ENCODE results near the gene TULP3.

The TULP3 gene

GRCh38 chr12:2925322-2925995 is 34.8 kb downstream of the TULP3 start:
- Histone ChIP-seq H3K9ac (ENCODE audit: low read depth, low read length) (no peak overlapping the region), H3K9me3 (ENCODE audit: control insufficient read depth, insufficient read depth, low read length) (no peaks in the 10 kb centered on the region), H3K4me1 (ENCODE audit: insufficient read depth, low read length) (peaks cover 16% of the 10 kb centered on the region), H3K36me3 (ENCODE audit: insufficient read depth, low read length) (peaks cover 9% of the 10 kb centered on the region)

- no peaks in the 10 kb centered on the region; the same call in 1 of the 2 replicates for H3K36me3 ChIP-seq (ENCODE audit: insufficient read depth, low read length)
Observed at GRCh38 chr12:2930865-2931264, 40.2 kb downstream of the TULP3 start.

GRCh38 chr12:2933586-2933985 is 42.9 kb downstream of the TULP3 start:
- Histone ChIP-seq H3K9me3 (ENCODE audit: control insufficient read depth, insufficient read depth, low read length) (no peaks in the 10 kb centered on the region), H3K9ac (ENCODE audit: low read depth, low read length) (no peak overlapping the region), H3K36me3 (ENCODE audit: insufficient read depth, low read length) (no peaks in the 10 kb centered on the region; the same call in 1 of the 2 replicates), H3K4me1 (ENCODE audit: insufficient read depth, low read length) (no peaks in the 10 kb centered on the region)

More at GRCh38 chr12:2930865-2931264, 40.2 kb downstream of the TULP3 start:
- no peaks in the 10 kb centered on the region for H3K4me1 ChIP-seq (ENCODE audit: insufficient read depth, low read length)
- no peak overlapping the region for H3K9ac ChIP-seq (ENCODE audit: low read depth, low read length)
- no peaks in the 10 kb centered on the region for H3K9me3 ChIP-seq (ENCODE audit: control insufficient read depth, insufficient read depth, low read length)

- H3K9ac ChIP-seq (ENCODE audit: low read depth, low read length), result no peak overlapping the region
- no peaks in the 10 kb centered on the region for H3K9me3 ChIP-seq (ENCODE audit: control insufficient read depth, insufficient read depth, low read length)
- no peaks in the 10 kb centered on the region for H3K4me1 ChIP-seq (ENCODE audit: insufficient read depth, low read length)
- no peaks in the 10 kb centered on the region; the same call in 1 of the 2 replicates for H3K36me3 ChIP-seq (ENCODE audit: insufficient read depth, low read length)
Observed at GRCh38 chr12:2934371-2934770, 43.7 kb downstream of the TULP3 start.

- Histone ChIP-seq H3K36me3 (ENCODE audit: insufficient read depth, low read length) (peaks cover 4% of the 10 kb centered on the region; the same call in 1 of the 2 replicates), H3K4me1 (ENCODE audit: insufficient read depth, low read length) (no peaks in the 10 kb centered on the region), H3K9me3 (ENCODE audit: control insufficient read depth, insufficient read depth, low read length) (no peaks in the 10 kb centered on the region), H3K9ac (ENCODE audit: low read depth, low read length) (no peak overlapping the region)
Observed at GRCh38 chr12:2936301-2936700, 45.6 kb downstream of the TULP3 start.

- no peaks in the 10 kb centered on the region for H3K4me1 ChIP-seq (ENCODE audit: insufficient read depth, low read length)
- H3K9ac ChIP-seq (ENCODE audit: low read depth, low read length), result no peak overlapping the region
- H3K9me3 ChIP-seq (ENCODE audit: control insufficient read depth, insufficient read depth, low read length), result no peaks in the 10 kb centered on the region
- H3K36me3 ChIP-seq (ENCODE audit: insufficient read depth, low read length), result peaks cover 4% of the 10 kb centered on the region; the same call in 1 of the 2 replicates
Observed at GRCh38 chr12:2937500-2937899, 46.8 kb downstream of the TULP3 start.

GRCh38 chr12:2939191-2939590 is 48.5 kb downstream of the TULP3 start:
- Histone ChIP-seq H3K9me3 (ENCODE audit: control insufficient read depth, insufficient read depth, low read length) (no peaks in the 10 kb centered on the region), H3K36me3 (ENCODE audit: insufficient read depth, low read length) (peaks cover 4% of the 10 kb centered on the region; the same call in 1 of the 2 replicates), H3K4me1 (ENCODE audit: insufficient read depth, low read length) (no peaks in the 10 kb centered on the region), H3K9ac (ENCODE audit: low read depth, low read length) (no peak overlapping the region)

GRCh38 chr12:2940564-2940963 is 49.9 kb downstream of the TULP3 start:
- Histone ChIP-seq H3K9me3 (ENCODE audit: control insufficient read depth, insufficient read depth, low read length) (no peaks in the 10 kb centered on the region), H3K4me1 (ENCODE audit: insufficient read depth, low read length) (no peaks in the 10 kb centered on the region), H3K36me3 (ENCODE audit: insufficient read depth, low read length) (peaks cover 4% of the 10 kb centered on the region; the same call in 1 of the 2 replicates), H3K9ac (ENCODE audit: low read depth, low read length) (no peak overlapping the region)

- H3K9me3 ChIP-seq (ENCODE audit: control insufficient read depth, insufficient read depth, low read length), result no peaks in the 10 kb centered on the region
- H3K4me1 ChIP-seq (ENCODE audit: insufficient read depth, low read length), result no peaks in the 10 kb centered on the region
- peaks cover 4% of the 10 kb centered on the region; the same call in 1 of the 2 replicates for H3K36me3 ChIP-seq (ENCODE audit: insufficient read depth, low read length)
- H3K9ac ChIP-seq (ENCODE audit: low read depth, low read length), result no peak overlapping the region
Observed at GRCh38 chr12:2941524-2941923, 50.8 kb downstream of the TULP3 start.

- H3K9ac ChIP-seq (ENCODE audit: low read depth, low read length), result no peak overlapping the region
- H3K4me1 ChIP-seq (ENCODE audit: insufficient read depth, low read length), result no peaks in the 10 kb centered on the region
- peaks cover 4% of the 10 kb centered on the region; the same call in 1 of the 2 replicates for H3K36me3 ChIP-seq (ENCODE audit: insufficient read depth, low read length)
- H3K9me3 ChIP-seq (ENCODE audit: control insufficient read depth, insufficient read depth, low read length), result no peaks in the 10 kb centered on the region
Observed at GRCh38 chr12:2944401-2945047, 53.8 kb downstream of the TULP3 start.

GRCh38 chr12:2949411-2949810 is 58.7 kb downstream of the TULP3 start:
- no peaks in the 10 kb centered on the region for H3K4me1 ChIP-seq (ENCODE audit: insufficient read depth, low read length)
- H3K36me3 ChIP-seq (ENCODE audit: insufficient read depth, low read length), result no peaks in the 10 kb centered on the region
- no peak overlapping the region for H3K9ac ChIP-seq (ENCODE audit: low read depth, low read length)
- H3K9me3 ChIP-seq (ENCODE audit: control insufficient read depth, insufficient read depth, low read length), result no peaks in the 10 kb centered on the region

GRCh38 chr12:2955888-2956287 is 65.2 kb downstream of the TULP3 start:
- Histone ChIP-seq H3K36me3 (ENCODE audit: insufficient read depth, low read length) (no peaks in the 10 kb centered on the region), H3K9me3 (ENCODE audit: control insufficient read depth, insufficient read depth, low read length) (no peaks in the 10 kb centered on the region), H3K4me1 (ENCODE audit: insufficient read depth, low read length) (peaks cover 9% of the 10 kb centered on the region; the same call in 1 of the 2 replicates), H3K9ac (ENCODE audit: low read depth, low read length) (no peak overlapping the region)

GRCh38 chr12:2957816-2958431 is 67.2 kb downstream of the TULP3 start:
- Histone ChIP-seq H3K9me3 (ENCODE audit: control insufficient read depth, insufficient read depth, low read length) (no peaks in the 10 kb centered on the region), H3K9ac (ENCODE audit: low read depth, low read length) (peak overlapping the region; percentile 68), H3K4me1 (ENCODE audit: insufficient read depth, low read length) (peaks cover 13% of the 10 kb centered on the region), H3K36me3 (ENCODE audit: insufficient read depth, low read length) (no peaks in the 10 kb centered on the region)

GRCh38 chr12:2958432-2959191 is 67.9 kb downstream of the TULP3 start:
- Histone ChIP-seq H3K4me1 (ENCODE audit: insufficient read depth, low read length) (peaks cover 13% of the 10 kb centered on the region), H3K9me3 (ENCODE audit: control insufficient read depth, insufficient read depth, low read length) (no peaks in the 10 kb centered on the region), H3K36me3 (ENCODE audit: insufficient read depth, low read length) (no peaks in the 10 kb centered on the region), H3K9ac (ENCODE audit: low read depth, low read length) (peak overlapping the region; percentile 68)

All from ES-I3 (cell line).